NCI-H460 (cell line): Measurements from ENCODE around the gene NUDT13. TPM values are rescaled to one million over a fixed set of nuclear protein-coding genes. Genes with fewer than 3 reads are reported as not detected.

Experiments used
- DNase-seq: peaks from one replicate; pipeline ENCODE4 v3.0.0-alpha.2; 2016; ENCODE audit warnings: low read depth; ENCODE audit errors: extremely low read depth
- small RNA-seq, 2 experiments: library from RNA; depleted of rRNA; stranded (forward); fragments of <200 nt; gene quantifications; one replicate each; pipeline ENCODE3, GENCODE V24; 2014
- total RNA-seq: library from RNA; depleted of rRNA; stranded (reverse); fragments of >200 nt; shearing (Covaris generic); gene quantifications from 2 replicates; pipeline ENCODE4 v1.2.3, GENCODE V29; 2014; rRNA removed

NUDT13 gene
- total RNA-seq, 1 experiment from 2014 or later: 7.1 TPM

GRCh38 chr10:73161079-73161478 is 50.8 kb downstream of the NUDT13 start:
- DNase-seq: no peak

GRCh38 chr10:73161662-73162061 is 51.4 kb downstream of the NUDT13 start:
- DNase-seq: no peak

- DNase-seq: no peak
Observed at GRCh38 chr10:73163096-73163495, 52.8 kb downstream of the NUDT13 start.

GRCh38 chr10:73166972-73167371 is 56.7 kb downstream of the NUDT13 start:
- no peak for DNase-seq

- no peak for DNase-seq
Observed at GRCh38 chr10:73167458-73167782, 57.2 kb downstream of the NUDT13 start.

GRCh38 chr10:73167783-73168464 is 57.7 kb downstream of the NUDT13 start, which contains the start of the genes ECD and FAM149B1:
Gene ECD (minus strand): TSS chr10:73168008. CDS start chr10:73163937, 4,071 bp downstream.
Gene FAM149B1 (plus strand): TSS chr10:73168119. CDS start chr10:73168340, 221 bp downstream.
- DNase-seq: peak; percentile 93

- no peak for DNase-seq
Observed at GRCh38 chr10:73168465-73168803, 58.2 kb downstream of the NUDT13 start.

GRCh38 chr10:73169320-73169719 is 59.1 kb downstream of the NUDT13 start:
- no peak for DNase-seq

DNA sequence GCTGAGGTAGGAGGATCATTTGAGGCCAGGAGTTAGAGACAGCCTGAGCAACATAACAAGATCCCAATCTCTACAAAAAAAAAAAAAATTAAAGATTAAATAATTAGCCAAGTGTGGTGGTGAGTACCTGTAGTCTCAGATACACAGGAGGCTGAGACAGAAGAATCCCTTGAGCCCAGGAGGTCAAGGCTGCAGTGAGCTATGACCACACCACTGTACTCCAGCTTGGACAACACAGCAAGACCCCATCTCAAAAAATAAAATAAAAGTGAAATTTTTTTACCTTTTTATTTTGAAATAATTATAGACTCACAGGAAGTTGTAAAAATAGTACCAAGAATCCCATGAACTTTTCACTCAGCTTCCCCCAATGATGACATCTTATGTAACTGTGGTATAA is 62.6 kb downstream of the NUDT13 start:
- no peak for DNase-seq

DNA sequence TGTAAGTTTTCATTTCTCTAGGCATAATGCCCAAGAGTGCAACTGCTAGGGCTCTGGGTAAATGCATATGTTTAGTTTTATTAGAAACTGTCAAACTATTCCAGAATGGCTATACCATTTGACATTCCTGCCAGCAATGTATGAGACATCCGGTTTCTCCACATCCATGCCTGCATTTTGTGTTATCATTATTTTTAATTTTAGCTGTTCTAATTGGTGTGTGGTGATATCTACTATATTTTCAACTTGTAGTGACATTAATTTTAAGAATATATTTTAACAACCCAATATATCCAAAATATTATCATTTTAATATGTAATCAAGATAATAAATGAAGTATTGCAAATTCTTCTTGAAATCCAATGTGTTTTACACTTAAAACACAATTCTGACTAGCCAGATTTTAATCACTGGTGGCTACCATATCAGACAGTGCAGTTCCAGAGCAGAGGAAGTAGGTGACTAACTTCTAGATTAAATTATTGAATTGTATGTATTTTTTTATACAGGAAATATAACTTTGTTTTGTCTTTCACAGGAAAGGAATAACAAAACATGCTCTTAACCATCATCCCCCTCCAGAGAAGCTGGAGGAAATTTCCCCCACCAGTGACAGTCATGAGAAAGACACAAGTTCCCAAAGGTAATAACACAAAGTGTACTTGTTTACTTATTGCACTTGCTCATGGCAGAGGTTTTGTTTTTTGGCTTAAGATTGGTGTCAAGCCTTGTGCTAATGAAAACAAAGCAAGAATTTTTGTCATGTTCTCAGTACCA is 64.1 kb downstream of the NUDT13 start:
- DNase-seq: no peak

Small RNA genes within 50 kb of the gene (small RNA-seq; reads per million reads assigned to genes)
- gene RF00019: 0 reads per million in 2 experiments
- 0.77 to 1.8 reads per million in 2 experiments for gene SNORA11F

Other genes with a start within 250 kb of the NUDT13 start
- not detected in 2 replicates for gene OIT3, start 216.7 kb upstream of the NUDT13 start, total RNA-seq
- not detected in 2 replicates for gene PLA2G12B, start 155.6 kb upstream of the NUDT13 start, total RNA-seq
- gene P4HA1, start 13.6 kb upstream of the NUDT13 start, total RNA-seq: 212 and 220 TPM in 2 replicates
- gene ECD, start 57.6 kb downstream of the NUDT13 start, total RNA-seq: 36.6 and 43.2 TPM in 2 replicates
- 19.0 and 23.6 TPM in 2 replicates for gene FAM149B1, start 57.7 kb downstream of the NUDT13 start, total RNA-seq
- 34.7 and 42.5 TPM in 2 replicates for gene DNAJC9, start 136.8 kb downstream of the NUDT13 start, total RNA-seq
- gene MRPS16, start 142.2 kb downstream of the NUDT13 start, total RNA-seq: 141 and 150 TPM in 2 replicates
- gene CFAP70, start 248.4 kb downstream of the NUDT13 start, total RNA-seq: 0.15 and 0.32 TPM in 2 replicates